ENCODE measurements around the gene OFD1. TPM values are rescaled to one million over a fixed set of nuclear protein-coding genes. Genes with fewer than 3 reads are reported as not detected.

The OFD1 gene
- total and polyA plus RNA-seq, 2 of the 8 experiments (the other 6 are each of a cell fraction or from before 2014, with no cell fraction given): 8.0 to 23.4 TPM

GRCh38 chrX:13747836-13748235 is 13.3 kb downstream of the OFD1 start (continued):
- no peak for TF ChIP-seq CHD7 (IDR thresholded peaks at IDR 0.05; ENCODE audit: insufficient replicate concordance, low read length)
- peak; percentile 9 to 32; a peak in 2 of 4 replicates for TF ChIP-seq RAD21 (IDR thresholded peaks at IDR 0.05 in 1 of 2, conservative IDR thresholded peaks at IDR 0.05 in 1 of 2; ENCODE audit: low read depth in 2 of 2, low read length in 2 of 2)
- TF ChIP-seq CBX5 (IDR thresholded peaks at IDR 0.05; ENCODE audit: low read depth, low read length): no peak
- TF ChIP-seq POU5F1 (IDR thresholded peaks at IDR 0.05; ENCODE audit: low read depth, low read length): no peak
- TF ChIP-seq KDM5A (IDR thresholded peaks at IDR 0.05; ENCODE audit: low read length): no peak
- TF ChIP-seq TCF12 (IDR thresholded peaks at IDR 0.05; ENCODE audit: low read depth, low read length): no peak
- no peak for TF ChIP-seq SP4 (IDR thresholded peaks at IDR 0.05; ENCODE audit: low read length)
- no peak for TF ChIP-seq CREB1 (IDR thresholded peaks at IDR 0.05)

All from H1 (cell line).